Measurements from ENCODE around the gene AMH.

AMH gene

DNA sequence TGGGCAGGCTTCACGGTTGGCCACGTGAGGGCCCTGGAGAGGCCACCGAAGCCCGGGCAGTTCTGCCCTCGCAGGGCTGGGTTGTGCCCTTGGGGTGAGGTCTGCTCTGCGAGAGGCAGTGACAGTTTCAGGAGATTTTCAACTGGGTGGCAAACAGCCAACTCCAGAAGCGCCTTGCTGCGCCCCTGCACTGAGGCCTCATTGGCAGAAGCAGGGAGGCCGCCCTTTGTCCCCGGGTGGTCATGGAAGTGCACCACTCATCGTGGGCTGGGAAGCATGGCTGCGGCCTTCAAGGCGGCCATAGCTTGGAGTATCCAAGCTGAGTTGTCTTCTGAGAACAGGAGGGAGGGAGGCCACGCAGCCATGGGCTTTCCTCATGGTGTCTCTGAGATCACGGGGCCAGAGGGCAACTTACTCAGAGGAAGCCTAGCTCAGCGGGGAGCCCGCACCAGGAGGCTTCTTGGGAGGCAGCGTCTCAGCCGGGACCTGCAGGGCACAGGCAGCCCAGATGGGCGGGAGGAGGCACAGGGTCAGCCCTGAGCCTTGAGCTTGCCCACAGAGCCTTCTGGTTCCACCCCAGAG, 27.8 kb upstream of the AMH start:
- no peak for DNase-seq (ENCODE audit: low read depth in 2 of 2)

DNA sequence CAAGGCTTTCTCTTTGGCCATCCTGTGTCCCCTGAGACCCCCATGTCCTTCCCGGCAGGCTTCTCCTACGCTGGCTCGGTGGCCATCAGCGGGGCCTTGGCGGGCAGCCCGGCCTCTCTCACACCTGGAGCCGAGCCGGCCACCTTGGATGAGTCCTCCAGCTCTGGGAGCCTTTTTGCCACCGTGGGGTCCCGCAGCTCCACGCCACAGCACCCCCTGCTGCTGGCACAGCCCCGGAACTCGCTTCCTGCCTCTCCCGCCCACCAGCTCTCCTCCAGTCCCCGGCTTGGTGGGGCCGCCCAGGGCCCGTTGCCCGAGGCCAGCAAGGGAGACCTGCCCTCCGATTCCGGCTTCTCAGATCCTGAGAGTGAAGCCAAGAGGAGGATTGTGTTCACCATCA, 27.2 kb upstream of the AMH start:
- DNase-seq (ENCODE audit: low read depth in 2 of 2), result no peak

DNA sequence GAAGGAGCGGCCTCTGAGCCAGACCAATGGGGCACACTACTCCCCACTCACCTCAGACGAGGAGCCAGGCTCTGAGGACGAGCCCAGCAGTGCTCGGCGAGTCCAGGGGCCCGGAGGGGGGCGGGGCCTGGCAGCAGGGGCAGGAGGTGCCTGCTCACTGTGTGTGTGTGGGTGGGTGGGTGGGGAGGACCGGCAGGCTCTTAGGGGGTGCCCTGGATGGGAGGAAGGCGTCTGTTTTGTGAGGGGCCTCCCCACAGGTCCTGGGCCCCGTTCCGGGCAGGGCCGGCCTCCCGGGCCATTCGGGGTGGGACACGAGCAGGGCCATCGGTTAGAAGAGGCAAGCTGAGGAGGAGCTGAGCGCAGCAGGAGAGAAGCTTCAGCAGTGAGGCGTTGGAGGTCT, 25.7 kb upstream of the AMH start:
- no peak for DNase-seq (ENCODE audit: low read depth in 2 of 2)

DNA sequence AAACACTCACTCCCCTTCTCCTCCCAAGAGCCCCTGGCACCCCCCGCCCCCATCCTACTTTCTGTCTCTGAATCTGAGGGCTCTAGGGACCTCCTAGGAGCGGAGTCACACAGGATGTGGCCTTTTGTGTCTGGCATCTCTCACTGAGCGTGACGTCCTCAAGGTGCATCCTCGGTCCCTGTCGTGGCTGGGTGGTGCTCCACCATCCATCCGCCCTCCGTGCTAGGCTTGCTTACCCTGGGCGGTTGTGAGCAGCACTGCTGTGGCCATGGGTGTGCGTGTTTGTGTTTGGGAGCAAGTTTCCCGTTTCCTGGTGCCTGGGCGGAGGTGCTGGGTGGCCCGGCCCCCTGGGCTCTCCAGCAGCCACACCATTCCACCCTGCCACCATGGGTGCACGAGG, 25.2 kb upstream of the AMH start:
- DNase-seq (ENCODE audit: low read depth in 2 of 2), result no peak

DNA sequence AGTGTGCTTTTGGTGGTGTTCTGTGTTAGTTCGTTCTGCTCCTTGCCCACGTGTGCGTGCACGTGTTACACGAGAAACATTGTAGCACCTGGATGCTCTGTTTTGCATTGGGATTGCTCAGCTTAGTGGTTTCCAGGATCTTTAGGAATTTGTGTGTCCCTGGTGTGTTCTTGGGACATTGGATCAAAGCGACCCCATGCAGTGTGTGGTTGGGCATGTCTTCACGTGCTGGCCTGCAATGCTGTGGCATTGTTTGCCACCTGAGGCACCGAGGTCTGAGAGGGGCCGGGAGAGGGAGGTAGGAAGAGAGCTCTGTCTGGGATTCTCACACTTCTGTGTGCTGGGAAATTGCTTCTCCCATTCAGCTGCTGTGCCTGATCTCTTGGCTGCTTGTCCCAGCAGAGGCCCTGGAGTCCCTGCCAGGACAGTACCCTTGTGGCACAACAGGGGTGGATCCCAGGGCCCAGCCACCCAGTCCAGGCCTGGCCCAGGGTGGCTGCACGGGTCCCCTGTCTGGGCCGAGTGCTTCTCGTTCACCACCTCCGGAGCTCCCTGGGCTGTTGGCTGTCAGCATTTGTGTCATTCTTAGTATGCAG, 24.3 kb upstream of the AMH start:
- no peak for DNase-seq (ENCODE audit: low read depth in 2 of 2)

DNA sequence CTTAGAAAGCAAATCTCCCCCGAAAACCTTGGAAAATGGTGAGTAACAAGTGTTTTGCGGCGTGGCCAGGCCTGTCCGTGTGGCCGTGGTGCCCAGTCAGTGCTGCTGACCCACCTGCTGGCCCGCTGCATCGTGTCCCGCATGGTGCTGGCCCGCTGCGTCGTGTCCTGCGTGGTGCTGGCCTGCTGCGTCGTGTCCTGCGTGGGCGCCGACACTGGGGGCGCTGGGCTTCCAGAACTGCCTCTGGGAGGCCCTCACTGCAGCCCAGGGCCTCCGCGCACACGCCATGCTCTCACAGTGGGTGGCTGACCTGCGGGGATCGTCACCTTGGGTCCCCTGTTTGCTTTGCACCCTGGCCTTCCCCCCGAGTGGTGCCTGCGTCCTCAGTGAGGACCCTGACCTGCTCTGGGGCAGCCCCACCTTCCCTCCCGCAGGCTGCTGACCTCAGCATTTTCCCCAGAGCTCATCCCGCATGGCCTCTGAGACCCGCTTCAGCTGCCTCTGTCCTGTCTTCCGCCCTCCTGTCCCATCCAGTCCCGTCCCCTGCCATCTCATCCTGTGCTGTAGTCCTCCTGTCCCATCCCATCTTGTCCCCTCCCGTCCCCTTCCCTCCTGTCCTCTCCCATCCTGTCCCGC, 23.6 kb upstream of the AMH start:
- DNase-seq (ENCODE audit: low read depth in 2 of 2), result no peak

DNA sequence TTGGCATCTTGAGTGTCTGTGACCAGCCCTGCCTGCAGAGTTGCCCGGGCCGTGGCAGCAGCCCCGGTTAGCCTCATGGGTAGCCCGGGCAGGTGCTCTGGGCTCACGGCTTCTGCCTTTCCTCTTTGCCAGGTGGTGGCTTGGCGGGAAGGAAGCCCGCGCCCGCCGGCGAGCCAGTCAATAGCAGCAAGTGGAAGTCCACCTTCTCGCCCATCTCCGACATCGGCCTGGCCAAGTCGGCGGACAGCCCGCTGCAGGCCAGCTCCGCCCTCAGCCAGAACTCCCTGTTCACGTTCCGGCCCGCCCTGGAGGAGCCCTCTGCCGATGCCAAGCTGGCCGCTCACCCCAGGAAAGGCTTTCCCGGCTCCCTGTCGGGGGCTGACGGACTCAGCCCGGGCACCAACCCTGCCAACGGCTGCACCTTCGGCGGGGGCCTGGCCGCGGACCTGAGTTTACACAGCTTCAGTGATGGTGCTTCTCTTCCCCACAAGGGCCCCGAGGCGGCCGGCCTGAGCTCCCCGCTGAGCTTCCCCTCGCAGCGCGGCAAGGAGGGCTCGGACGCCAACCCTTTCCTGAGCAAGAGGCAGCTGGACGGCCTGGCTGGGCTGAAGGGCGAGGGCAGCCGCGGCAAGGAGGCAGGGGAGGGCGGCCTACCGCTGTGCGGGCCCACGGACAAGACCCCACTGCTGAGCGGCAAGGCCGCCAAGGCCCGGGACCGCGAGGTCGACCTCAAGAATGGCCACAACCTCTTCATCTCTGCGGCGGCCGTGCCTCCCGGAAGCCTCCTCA, 22.9 kb upstream of the AMH start:
- no peak for DNase-seq (ENCODE audit: low read depth in 2 of 2)

DNA sequence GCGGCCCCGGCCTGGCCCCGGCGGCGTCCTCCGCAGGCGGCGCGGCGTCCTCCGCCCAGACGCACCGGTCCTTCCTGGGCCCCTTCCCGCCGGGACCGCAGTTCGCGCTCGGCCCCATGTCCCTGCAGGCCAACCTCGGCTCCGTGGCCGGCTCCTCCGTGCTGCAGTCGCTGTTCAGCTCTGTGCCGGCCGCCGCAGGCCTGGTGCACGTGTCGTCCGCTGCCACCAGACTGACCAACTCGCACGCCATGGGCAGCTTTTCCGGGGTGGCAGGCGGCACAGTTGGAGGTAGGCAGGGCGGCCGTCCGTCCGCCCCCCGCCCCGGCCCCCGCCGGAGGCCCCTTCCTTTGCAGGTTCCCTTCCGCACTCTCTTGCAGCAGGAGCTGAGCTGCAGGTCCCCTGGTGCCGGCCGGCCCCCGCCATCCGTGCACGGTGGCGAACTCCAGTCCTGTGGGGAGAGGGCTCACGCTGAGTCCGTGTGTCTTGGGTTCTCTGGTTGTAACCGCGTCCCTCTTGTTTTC, 22.2 kb upstream of the AMH start:
- no peak for DNase-seq (ENCODE audit: low read depth in 2 of 2)

DNA sequence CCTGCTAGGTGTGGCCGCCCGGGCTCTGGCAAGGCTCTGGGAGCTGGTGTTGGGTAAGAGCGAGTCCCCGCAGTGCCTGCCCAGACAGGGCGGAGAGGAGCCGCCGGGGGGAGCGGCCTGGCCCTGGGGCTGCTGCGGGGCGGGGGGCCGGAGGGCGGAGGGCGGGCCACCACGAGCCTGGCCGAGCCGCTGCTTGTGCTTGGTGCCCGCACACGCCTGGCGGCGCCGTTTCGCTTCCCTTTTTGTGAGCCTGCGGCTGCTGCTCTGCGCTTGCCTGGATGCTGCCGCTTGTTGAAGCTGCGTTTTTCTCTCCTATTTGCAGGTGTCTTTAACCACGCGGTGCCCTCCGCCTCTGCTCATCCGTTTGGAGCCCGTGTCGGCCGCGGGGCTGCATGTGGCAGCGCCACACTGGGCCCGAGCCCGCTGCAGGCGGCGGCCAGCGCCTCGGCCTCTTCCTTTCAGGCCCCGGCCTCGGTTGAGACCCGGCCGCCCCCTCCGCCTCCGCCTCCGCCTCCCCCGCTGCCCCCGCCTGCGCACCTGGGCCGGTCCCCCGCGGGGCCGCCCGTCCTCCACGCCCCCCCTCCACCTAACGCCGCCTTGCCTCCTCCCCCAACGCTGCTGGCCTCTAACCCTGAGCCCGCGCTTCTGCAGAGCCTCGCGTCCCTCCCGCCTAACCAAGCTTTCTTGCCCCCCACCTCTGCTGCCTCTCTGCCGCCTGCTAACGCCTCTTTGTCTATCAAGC, 21.5 kb upstream of the AMH start:
- no peak for DNase-seq (ENCODE audit: low read depth in 2 of 2)

DNA sequence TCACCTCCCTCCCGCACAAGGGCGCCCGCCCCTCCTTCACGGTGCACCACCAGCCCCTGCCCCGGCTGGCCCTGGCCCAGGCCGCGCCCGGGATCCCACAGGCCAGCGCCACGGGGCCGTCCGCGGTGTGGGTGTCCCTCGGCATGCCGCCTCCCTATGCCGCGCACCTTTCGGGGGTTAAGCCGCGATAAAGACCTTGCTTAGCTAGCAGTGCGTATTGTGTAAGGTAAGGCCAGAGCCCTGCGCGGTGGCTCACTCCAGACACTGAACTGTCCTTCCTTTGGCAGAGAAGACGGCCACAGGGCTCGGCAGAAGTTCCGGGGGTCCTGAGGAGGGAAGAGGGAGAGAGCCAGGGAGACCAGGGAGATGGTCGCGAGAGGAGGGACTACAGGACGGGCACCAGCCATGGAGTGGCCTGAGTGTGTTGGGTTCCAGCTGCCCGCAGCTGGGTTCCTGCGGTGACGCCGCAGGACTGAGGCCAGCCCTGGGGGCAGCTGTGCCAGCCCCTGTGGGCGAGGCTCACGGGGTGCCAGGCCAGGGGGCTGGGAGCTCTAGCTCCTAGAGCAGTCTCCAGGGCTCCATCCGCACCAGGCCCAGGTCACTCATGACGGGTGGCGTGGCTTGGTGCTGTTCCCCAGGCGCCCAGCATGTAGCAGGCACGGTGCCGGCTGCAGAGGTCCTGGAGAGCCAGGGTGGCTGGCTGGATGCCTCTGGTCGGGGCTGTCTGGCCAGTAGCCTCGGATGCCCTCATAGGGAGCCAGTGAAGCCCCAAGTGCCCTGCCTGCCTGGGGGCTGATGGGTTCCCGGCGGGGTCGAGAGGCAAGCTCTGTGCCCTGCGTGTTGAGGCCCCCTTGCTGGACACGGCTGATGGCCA, 20.7 kb upstream of the AMH start:
- no peak for DNase-seq (ENCODE audit: low read depth in 2 of 2)

DNA sequence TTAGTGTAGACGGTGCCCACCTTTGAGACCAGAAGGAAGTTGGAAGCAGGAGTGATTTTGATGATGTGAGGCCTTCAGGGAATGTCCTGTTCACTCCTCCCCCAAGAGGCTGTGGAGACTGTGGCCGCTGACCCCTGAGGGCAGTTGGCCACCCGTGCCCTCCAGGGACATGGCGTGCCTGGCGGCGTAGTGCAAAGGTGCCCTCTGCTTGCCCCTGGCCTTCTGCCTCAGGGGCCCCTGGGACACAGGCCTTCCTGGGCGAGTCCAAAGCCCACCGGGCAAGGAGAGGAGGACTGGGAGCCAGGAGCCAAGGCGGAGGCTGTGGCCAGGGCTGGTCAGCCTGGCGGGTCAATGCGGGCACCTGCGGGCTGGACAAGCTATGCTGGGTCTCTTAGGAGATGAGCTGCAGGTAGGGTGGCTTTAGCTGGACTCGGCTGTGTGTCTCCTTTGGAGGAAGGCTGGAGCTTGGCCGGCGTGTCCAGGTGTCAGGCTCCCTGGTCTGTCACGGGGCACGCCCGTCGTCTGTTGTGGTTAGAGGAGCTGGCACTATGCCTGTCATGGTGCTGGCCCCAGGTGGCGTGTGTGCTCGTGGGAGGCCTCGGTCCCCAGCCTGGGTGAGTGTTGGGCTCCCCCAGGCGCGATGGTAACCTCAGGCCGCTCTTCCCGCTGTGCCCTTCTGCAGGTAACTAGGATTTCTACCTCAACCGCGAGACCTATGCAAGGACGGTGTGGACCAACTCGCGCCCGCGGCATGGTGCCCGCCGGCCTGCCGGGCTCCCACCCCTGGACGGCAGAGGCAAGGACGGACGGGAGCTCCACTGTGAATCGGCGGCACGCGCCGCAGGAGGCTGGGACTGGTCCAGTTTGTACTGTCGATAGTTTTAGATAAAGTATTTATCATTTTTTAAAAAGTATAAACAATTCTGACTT, 19.8 kb upstream of the AMH start:
- DNase-seq (ENCODE audit: low read depth in 2 of 2), result no peak

DNA sequence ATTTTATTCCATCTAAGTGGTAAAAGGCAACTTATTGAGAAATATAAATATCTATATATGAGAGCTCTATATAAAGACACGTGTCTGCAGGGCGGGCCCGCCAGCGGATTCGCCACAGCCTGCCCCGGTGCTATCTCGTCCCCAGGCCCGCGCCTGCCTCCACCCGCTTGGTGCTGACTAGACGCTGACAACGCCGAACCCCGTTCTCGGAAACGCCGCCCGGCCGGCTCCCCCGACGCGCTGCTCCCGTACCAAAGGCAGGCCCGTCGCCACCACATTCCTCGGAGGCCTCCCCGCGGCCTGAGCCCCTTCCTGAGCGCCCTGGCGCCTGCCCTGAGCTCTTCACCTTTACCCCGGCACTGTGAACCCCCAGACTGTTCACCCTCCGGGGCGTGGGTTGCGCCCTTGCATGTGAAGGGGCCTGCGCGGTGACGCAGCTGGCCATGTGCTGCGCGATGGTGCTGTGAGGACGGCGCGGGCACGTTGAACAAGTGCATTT, 19.0 kb upstream of the AMH start:
- DNase-seq (ENCODE audit: low read depth in 2 of 2), result no peak

DNA sequence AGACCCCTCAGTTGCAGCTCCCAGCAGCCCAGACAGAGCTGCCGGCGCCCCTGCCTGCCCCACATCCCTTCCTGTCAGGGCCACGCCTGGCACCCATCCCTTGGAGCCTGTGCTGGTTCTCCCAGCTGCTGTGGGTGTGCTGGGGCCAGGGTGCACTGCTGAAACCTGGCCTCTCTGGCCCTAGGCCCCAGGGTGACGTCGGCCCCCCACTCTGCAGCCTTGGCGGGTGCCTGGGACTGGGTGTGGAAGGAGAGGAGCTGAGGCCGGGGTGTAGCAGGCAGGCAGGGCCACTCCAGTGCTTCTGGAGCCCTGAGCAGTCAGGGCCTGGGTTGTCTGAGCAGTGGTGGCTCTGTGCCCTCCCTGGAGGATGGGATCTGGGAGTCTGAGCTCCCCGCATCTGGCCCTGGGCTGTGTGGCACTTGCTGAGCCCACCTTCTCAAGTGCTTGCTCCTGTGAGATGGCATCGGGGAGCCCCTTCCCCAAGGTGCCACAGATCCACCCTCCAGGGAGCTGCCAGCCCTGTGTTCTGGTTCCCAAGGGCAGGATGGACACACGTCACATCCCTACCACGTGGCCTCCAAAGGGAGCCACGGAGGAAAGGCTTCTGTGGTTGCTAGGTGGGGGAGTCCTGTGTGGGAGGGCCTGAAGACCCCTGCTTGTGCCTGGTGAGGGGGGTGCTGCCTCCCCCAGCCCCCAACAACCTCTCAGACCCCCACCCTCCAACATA, 18.2 kb upstream of the AMH start:
- DNase-seq (ENCODE audit: low read depth in 2 of 2), result no peak

DNA sequence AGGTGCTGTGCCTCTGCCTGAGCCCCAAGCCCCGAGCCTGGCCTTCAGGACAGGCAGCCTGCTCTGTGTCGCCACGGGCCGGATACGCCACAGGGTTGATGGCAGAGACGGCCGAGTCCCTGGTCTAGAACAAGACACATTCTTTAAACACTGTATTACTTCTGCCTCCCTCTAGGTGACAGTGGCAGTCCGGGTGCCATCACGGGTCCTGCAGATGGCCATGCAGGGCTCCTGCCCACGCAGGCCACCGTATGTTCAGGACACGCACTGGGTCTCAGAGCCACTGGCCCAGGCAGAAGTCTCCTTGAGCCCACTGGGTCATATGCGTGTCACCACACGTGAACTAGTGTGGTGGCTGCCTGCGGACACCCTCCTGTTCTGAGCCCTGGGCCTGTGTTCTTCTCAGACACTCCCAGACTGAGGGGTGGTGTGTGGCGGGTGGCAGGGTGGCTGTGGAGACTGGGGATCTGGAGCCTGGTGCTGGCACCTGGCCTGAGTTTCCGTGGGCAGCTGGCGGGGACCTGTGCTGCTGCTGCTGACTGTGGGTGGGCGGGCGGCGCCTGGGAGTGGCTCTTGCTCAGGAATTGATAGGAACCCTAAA, 17.4 kb upstream of the AMH start:
- no peak for DNase-seq (ENCODE audit: low read depth in 2 of 2)

DNA sequence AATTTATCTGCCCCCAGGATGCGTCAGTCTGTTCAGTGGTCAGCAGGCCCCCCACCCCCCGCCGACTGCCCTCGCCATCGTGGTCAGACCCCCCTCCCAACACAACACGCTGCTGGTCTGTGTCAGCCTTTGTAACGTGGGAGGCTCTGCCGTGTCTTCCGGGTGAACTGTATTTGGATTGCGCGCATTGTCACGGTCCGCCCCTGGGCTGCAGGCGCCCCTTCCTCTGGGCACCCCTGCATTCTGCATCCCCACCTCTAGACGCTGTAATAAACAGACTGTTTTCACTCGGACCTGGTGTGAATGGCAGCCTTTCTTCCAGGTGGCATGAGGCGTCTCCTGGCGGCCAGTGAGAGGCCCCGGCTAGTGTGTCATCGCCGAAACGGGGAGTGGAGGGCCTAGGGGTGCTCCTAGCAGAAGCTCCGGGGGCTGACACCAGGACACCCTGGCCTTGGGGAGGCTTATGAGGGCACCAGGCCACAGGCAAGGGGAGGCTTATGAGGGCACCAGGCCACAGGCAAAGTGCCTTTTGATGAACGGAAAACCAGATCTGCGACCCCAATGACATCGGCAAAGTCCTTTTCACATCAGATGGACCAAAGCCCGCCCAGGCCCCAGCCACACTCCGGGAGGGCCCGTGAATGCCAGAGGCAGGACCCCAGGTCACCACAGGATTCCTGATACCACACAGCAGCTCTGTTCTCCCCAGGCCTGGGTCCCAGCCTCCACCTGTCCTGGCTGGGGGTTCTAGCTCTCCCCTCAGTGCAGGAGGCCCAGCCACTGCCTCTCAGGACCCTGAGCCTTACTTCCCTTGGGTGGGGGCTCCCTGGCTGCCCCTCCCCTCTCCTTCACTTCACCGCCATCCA, 16.6 kb upstream of the AMH start:
- no peak for DNase-seq (ENCODE audit: low read depth in 2 of 2)

DNA sequence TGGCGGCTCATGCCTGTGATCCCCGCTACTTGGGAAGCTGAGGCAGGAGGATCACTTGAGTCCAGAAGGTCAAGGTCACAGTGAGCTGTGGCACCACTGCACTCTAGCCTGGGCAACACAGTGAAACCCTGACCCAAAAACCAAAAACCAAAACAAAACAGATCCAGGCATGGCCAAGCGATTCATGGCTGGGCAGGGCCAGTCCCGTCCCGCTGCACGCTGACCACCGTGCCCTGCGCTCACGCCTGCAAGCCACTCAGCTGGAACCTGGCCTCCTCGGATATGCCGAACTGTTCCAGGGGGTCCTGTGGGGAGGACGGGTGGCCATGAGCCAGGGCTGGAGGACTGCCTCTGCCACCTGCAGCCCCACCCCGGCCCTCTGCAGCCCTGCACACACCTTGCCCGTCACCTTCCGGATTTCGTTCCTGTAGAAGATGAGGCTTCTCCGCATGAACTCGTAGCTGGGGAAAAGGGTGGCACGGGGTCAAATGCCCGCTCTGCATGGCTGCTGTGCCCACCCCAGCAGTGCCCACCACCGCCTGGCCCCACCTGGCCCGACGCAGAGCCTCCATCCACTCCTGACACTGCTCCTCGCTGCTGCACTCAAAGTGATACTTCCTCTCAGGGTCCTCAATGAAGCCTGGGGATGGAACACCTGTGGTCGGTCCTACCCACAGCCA, 15.4 kb upstream of the AMH start:
- DNase-seq (ENCODE audit: low read depth in 2 of 2), result no peak

DNA sequence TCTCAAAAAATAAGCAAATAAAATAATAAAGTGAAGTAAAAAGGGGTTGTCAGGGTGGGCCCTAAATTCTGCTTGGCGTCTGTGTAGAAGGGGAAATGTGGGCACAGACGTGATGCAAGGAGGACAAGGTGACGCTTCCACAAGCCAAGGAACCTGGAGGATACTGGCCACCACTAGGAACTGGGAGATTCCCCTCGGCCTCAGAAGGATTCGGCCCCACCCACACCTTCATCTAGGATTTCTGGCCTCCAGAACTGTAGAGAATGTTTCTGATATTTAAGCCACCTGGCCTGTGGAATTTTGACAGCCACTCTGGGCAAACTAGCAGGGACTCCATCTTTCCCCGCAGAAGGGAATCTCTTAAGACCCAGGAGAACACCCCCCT, 14.1 kb upstream of the AMH start:
- no peak for DNase-seq (ENCODE audit: low read depth in 2 of 2)
